ENCODE data around the gene TMEM132C. TPM values are rescaled to one million over a fixed set of nuclear protein-coding genes. Genes with fewer than 3 reads are reported as not detected.

TMEM132C gene
- total and polyA plus RNA-seq, 4 donors: 0.05 to 0.08 (median 0.05) TPM; not detected in 1

GRCh38 chr12:128549601-128550218 is 282.7 kb downstream of the TMEM132C start:
- Histone ChIP-seq H3K36me3 (ENCODE audit: control insufficient read depth in 4 of 4, insufficient read depth in 3 of 4, low read depth in 1 of 4, low read length in 3 of 4) (no peaks in the 10 kb centered on the region), H3K9me3 (ENCODE audit: control insufficient read depth in 4 of 4, low read length in 3 of 4) (no peaks in the 10 kb centered on the region), H3K4me3 (ENCODE audit: low read depth in 1 of 3, low read length in 3 of 3) (no peak overlapping the region), H3K27me3 (ENCODE audit: control insufficient read depth in 4 of 4, insufficient read depth in 4 of 4, low read length in 3 of 4) (peaks cover 0 to 4% (median 2%) of the 10 kb centered on the region in 4 donors), H3K27ac (ENCODE audit: low read depth in 1 of 2, low read length in 2 of 2) (no peak overlapping the region), H3K9ac (ENCODE audit: low read depth in 1 of 2, low read length in 2 of 2) (no peak overlapping the region), H3K4me1 (ENCODE audit: control insufficient read depth in 4 of 4, insufficient read depth in 4 of 4, low read length in 3 of 4) (no peaks in the 10 kb centered on the region)
- DNase-seq (ENCODE audit: low spot score): no peak
- 70% methylated on average over 13 of the region's 13 CpGs for WGBS
- TF ChIP-seq EGR1 (IDR thresholded peaks at IDR 0.05; ENCODE audit: low read depth in 2 of 2) (no peak), GABPA (IDR thresholded peaks at IDR 0.05 in 1 of 2, conservative IDR thresholded peaks at IDR 0.05 in 1 of 2) (no peak), SP1 (IDR thresholded peaks at IDR 0.05) (no peak), CTCF (IDR thresholded peaks at IDR 0.05; ENCODE audit: low read depth, low read length, missing input control) (no peak), NR2F2 (IDR thresholded peaks at IDR 0.05) (no peak), RAD21 (IDR thresholded peaks at IDR 0.05) (no peak), YY1 (IDR thresholded peaks at IDR 0.05) (no peak), HNF4A (conservative IDR thresholded peaks at IDR 0.05) (no peak), JUND (IDR thresholded peaks at IDR 0.05) (no peak), RXRA (IDR thresholded peaks at IDR 0.05) (no peak), MAX (IDR thresholded peaks at IDR 0.05) (no peak), FOXA2 (IDR thresholded peaks at IDR 0.05) (no peak), TAF1 (conservative IDR thresholded peaks at IDR 0.05) (no peak), HNF4G (IDR thresholded peaks at IDR 0.05) (no peak), ATF3 (IDR thresholded peaks at IDR 0.05) (no peak), ZBTB33 (IDR thresholded peaks at IDR 0.05) (no peak), FOXA1 (IDR thresholded peaks at IDR 0.05) (no peak)

- TF ChIP-seq TAF1 (conservative IDR thresholded peaks at IDR 0.05) (no peak), HNF4G (IDR thresholded peaks at IDR 0.05) (no peak), EGR1 (IDR thresholded peaks at IDR 0.05; ENCODE audit: low read depth in 2 of 2) (no peak), RAD21 (IDR thresholded peaks at IDR 0.05) (no peak), GABPA (IDR thresholded peaks at IDR 0.05 in 1 of 2, conservative IDR thresholded peaks at IDR 0.05 in 1 of 2) (no peak), HNF4A (conservative IDR thresholded peaks at IDR 0.05) (no peak), YY1 (IDR thresholded peaks at IDR 0.05) (no peak), RXRA (IDR thresholded peaks at IDR 0.05) (no peak), ATF3 (IDR thresholded peaks at IDR 0.05) (no peak), CTCF (IDR thresholded peaks at IDR 0.05; ENCODE audit: low read depth, low read length, missing input control) (no peak)
- no peak for DNase-seq (ENCODE audit: low spot score)
- H3K27ac ChIP-seq (ENCODE audit: low read depth in 1 of 2, low read length in 2 of 2): no peak overlapping the region
- no peaks in the 10 kb centered on the region for H3K36me3 ChIP-seq (ENCODE audit: control insufficient read depth in 4 of 4, insufficient read depth in 3 of 4, low read depth in 1 of 4, low read length in 3 of 4)
- peaks cover 0 to 4% (median 1%) of the 10 kb centered on the region in 4 donors for H3K27me3 ChIP-seq (ENCODE audit: control insufficient read depth in 4 of 4, insufficient read depth in 4 of 4, low read length in 3 of 4)
- H3K4me3 ChIP-seq (ENCODE audit: low read depth in 1 of 3, low read length in 3 of 3): no peak overlapping the region
- H3K9ac ChIP-seq (ENCODE audit: low read depth in 1 of 2, low read length in 2 of 2): no peak overlapping the region
- H3K4me1 ChIP-seq (ENCODE audit: control insufficient read depth in 4 of 4, insufficient read depth in 4 of 4, low read length in 3 of 4): no peaks in the 10 kb centered on the region
- WGBS: 25% methylated on average over 9 of the region's 9 CpGs
- H3K9me3 ChIP-seq (ENCODE audit: control insufficient read depth in 4 of 4, low read length in 3 of 4): peaks cover 0 to 5% (median 2%) of the 10 kb centered on the region in 4 donors
These were observed 284.3 kb downstream of the TMEM132C start for GRCh38 chr12:128551266-128551665.

Measured in liver (tissue), 9 donors.